Measurements from ENCODE around the gene KPNA3.

DNA sequence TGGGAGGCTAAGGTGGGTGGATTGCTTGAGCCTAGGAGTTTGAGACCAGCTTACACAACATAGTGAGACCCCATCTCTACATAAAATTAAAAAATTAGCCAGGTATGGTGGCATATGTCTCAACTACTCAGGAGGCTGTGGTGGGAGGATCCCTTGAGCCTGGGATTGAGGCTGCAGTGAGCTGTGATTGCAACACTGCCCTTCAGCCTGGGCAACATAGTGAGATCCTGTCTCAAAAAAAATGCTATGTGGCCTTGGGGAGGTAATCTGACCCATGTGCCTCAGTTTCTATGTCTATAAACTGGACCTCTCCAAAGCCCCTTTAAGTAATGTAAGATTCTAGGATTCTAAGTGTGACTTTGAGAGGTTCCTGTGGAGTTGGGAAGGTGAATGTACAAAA is 139.0 kb downstream of the KPNA3 start:
- TF ChIP-seq, protein P1, sequence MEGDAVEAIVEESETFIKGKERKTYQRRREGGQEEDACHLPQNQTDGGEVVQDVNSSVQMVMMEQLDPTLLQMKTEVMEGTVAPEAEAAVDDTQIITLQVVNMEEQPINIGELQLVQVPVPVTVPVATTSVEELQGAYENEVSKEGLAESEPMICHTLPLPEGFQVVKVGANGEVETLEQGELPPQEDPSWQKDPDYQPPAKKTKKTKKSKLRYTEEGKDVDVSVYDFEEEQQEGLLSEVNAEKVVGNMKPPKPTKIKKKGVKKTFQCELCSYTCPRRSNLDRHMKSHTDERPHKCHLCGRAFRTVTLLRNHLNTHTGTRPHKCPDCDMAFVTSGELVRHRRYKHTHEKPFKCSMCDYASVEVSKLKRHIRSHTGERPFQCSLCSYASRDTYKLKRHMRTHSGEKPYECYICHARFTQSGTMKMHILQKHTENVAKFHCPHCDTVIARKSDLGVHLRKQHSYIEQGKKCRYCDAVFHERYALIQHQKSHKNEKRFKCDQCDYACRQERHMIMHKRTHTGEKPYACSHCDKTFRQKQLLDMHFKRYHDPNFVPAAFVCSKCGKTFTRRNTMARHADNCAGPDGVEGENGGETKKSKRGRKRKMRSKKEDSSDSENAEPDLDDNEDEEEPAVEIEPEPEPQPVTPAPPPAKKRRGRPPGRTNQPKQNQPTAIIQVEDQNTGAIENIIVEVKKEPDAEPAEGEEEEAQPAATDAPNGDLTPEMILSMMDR (IDR thresholded peaks at IDR 0.05), result no peak
- TF ChIP-seq POLR2A (IDR thresholded peaks at IDR 0.05) (no peak), EP300 (IDR thresholded peaks at IDR 0.05) (no peak)

All from ovary (tissue), 3 donors.